CD4-positive, CD25-positive, alpha-beta regulatory T cell (primary cell): ENCODE measurements around the gene WEE2. TPM values are rescaled to one million over a fixed set of nuclear protein-coding genes. Genes with fewer than 3 reads are reported as not detected.
"Not testable (repeated sequence)": the region's sequence is repeated elsewhere in the genome, so short reads cannot be mapped to it uniquely, and the experiment has no call there.

ENCODE experiments used
- ATAC-seq, 2 donors: fragments of 150-1000 bp; cut with Tn5 transposase; one replicate each; pipeline ENCODE4 v1.10.0; 2021; ENCODE audit warnings: low read depth in 2 of 2, moderate number of reproducible peaks in 2 of 2, moderate library complexity in 1 of 2
- DNase-seq, 3 donors: peaks; one replicate each; pipeline versions ENCODE4 v3.0.0 to v3.0.0-alpha.2; 2012 to 2022; ENCODE audit warnings: mixed read lengths in 1 of 3
- H3K27ac ChIP-seq: one replicate; pipeline ENCODE4 v1.7.0; 2013; ENCODE audit warnings: mild to moderate bottlenecking, low read length; ENCODE audit not compliant: insufficient read depth, poor library complexity, severe bottlenecking
- H3K27me3 ChIP-seq: one replicate; pipeline ENCODE4 v1.7.0; 2013; ENCODE audit warnings: low read length; ENCODE audit not compliant: control insufficient read depth, insufficient read depth
- H3K36me3 ChIP-seq: one replicate; pipeline ENCODE4 v1.7.0; 2013; ENCODE audit warnings: mild to moderate bottlenecking, low read length, moderate library complexity; ENCODE audit not compliant: control insufficient read depth, insufficient read depth
- H3K4me1 ChIP-seq: 2 replicates; pipeline ENCODE4 v1.7.0; 2013; ENCODE audit warnings: mild to moderate bottlenecking, low read length; ENCODE audit not compliant: insufficient read depth, control insufficient read depth, poor library complexity, severe bottlenecking
- H3K4me3 ChIP-seq: one replicate; pipeline ENCODE4 v1.7.0; 2013; ENCODE audit warnings: low read depth, mild to moderate bottlenecking, low read length, moderate library complexity
- H3K9me3 ChIP-seq, 2 experiments: 1 replicate in 1 of 2; 2 replicates in 1 of 2; pipeline ENCODE4 v1.7.0; 2013; ENCODE audit warnings: low read length in 2 of 2, mild to moderate bottlenecking in 1 of 2, moderate library complexity in 1 of 2; ENCODE audit not compliant: control insufficient read depth in 2 of 2
- H3K27ac Mint-ChIP-seq, 3 donors: one replicate each; pipeline ENCODE4 v1.8.0; 2020 to 2022; ENCODE audit warnings: mild to moderate bottlenecking in 3 of 3, mixed read lengths in 3 of 3, moderate library complexity in 2 of 3
- H3K27me3 Mint-ChIP-seq: one replicate; pipeline ENCODE4 v1.8.0; 2022; ENCODE audit warnings: mild to moderate bottlenecking, mixed read lengths
- H3K36me3 Mint-ChIP-seq: one replicate; pipeline ENCODE4 v1.8.0; 2020; ENCODE audit warnings: mixed read lengths
- H3K4me1 Mint-ChIP-seq, 4 donors: one replicate each; pipeline ENCODE4 v1.8.0; 2020 to 2022; ENCODE audit warnings: mixed read lengths in 4 of 4, mild to moderate bottlenecking in 1 of 4
- H3K4me3 Mint-ChIP-seq, 4 donors: one replicate each; pipeline ENCODE4 v1.8.0; 2020 to 2022; ENCODE audit warnings: mild to moderate bottlenecking in 4 of 4, mixed read lengths in 4 of 4, moderate library complexity in 3 of 4
- H3K9me3 Mint-ChIP-seq, 7 donors: one replicate each; pipeline ENCODE4 v1.8.0; 2020 to 2022; ENCODE audit warnings: mixed read lengths in 7 of 7, mild to moderate bottlenecking in 3 of 7, moderate library complexity in 2 of 7
- polyA plus RNA-seq, 4 donors: library from polyadenylated mRNA; unstranded; fragments of 300-500 nt; fragmentation: Illumina TruSeq; gene quantifications; one replicate each; pipeline ENCODE4 v1.2.3, GENCODE V29; 2021
- total RNA-seq: library from RNA; stranded (reverse); gene quantifications from one replicate; pipeline ENCODE4 v1.2.3, GENCODE V29; 2022

Gene WEE2
- total and polyA plus RNA-seq, 5 donors from 2014 or later = not detected

- peaks cover 32% of the 10 kb centered on the region for H3K4me1 ChIP-seq
- H3K4me3 ChIP-seq = peak within 1 kb of the TSS; percentile 97
- H3K27ac ChIP-seq = peak within 1 kb of the TSS; percentile 88
- Mint-ChIP-seq H3K36me3 (peaks cover 21% of the 10 kb centered on the region), H3K27ac (peak within 1 kb of the TSS; percentile 97 to 99 (median 98)), H3K4me1 (peaks cover 19 to 53% (median 31%) of the 10 kb centered on the region in 4 donors), H3K27me3 (no peaks in the 10 kb centered on the region), H3K9me3 (no peaks in the 10 kb centered on the region), H3K4me3 (peak within 1 kb of the TSS; percentile 94 to 99 (median 97))
- ATAC-seq (peak; percentile 89 to 92), DNase-seq (peak; percentile 84 to 99 (median 93))
- no peaks in the 10 kb centered on the region for H3K9me3 ChIP-seq
- peaks cover 31% of the 10 kb centered on the region for H3K36me3 ChIP-seq
- no peaks in the 10 kb centered on the region for H3K27me3 ChIP-seq
Measured at GRCh38 chr7:141737836-141738591, 29.9 kb downstream of the WEE2 start, which contains the start of gene SSBP1. TSS of gene SSBP1 (plus strand) at chr7:141738358. CDS start at chr7:141739167, 809 bp downstream.

GRCh38 chr7:141738592-141739013 is 30.4 kb downstream of the WEE2 start:
- ATAC-seq (no peak), DNase-seq (no peak)
- Histone ChIP-seq H3K27me3 (no peaks in the 10 kb centered on the region), H3K36me3 (peaks cover 37% of the 10 kb centered on the region), H3K27ac (peak overlapping the region; percentile 88), H3K4me1 (peaks cover 32% of the 10 kb centered on the region), H3K9me3 (no peaks in the 10 kb centered on the region), H3K4me3 (peak overlapping the region; percentile 97)
- Mint-ChIP-seq H3K4me1 (peaks cover 20 to 56% (median 31%) of the 10 kb centered on the region in 4 donors), H3K27ac (peak overlapping the region; percentile 97 to 99 (median 98)), H3K27me3 (no peaks in the 10 kb centered on the region), H3K4me3 (peak overlapping the region; percentile 94 to 99 (median 97)), H3K36me3 (peaks cover 26% of the 10 kb centered on the region), H3K9me3 (no peaks in the 10 kb centered on the region)

GRCh38 chr7:141739250-141739649 is 31.1 kb downstream of the WEE2 start:
- Mint-ChIP-seq H3K4me1 (peaks cover 26 to 63% (median 36%) of the 10 kb centered on the region in 4 donors), H3K36me3 (peaks cover 28% of the 10 kb centered on the region), H3K4me3 (peak overlapping the region; percentile 94 to 99 (median 97)), H3K27me3 (no peaks in the 10 kb centered on the region), H3K9me3 (no peaks in the 10 kb centered on the region), H3K27ac (peak overlapping the region; percentile 58 to 97 (median 78))
- DNase-seq (no peak), ATAC-seq (no peak)
- Histone ChIP-seq H3K27me3 (no peaks in the 10 kb centered on the region), H3K4me3 (peak overlapping the region; percentile 97), H3K36me3 (peaks cover 43% of the 10 kb centered on the region), H3K9me3 (no peaks in the 10 kb centered on the region), H3K27ac (peak overlapping the region; percentile 88), H3K4me1 (peaks cover 32% of the 10 kb centered on the region)

- Histone ChIP-seq H3K9me3 (no peaks in the 10 kb centered on the region), H3K27ac (no peak overlapping the region), H3K4me1 (peaks cover 26% of the 10 kb centered on the region), H3K27me3 (no peaks in the 10 kb centered on the region), H3K36me3 (peaks cover 72% of the 10 kb centered on the region), H3K4me3 (no peak overlapping the region)
- H3K4me1 Mint-ChIP-seq = peaks cover 26 to 61% (median 38%) of the 10 kb centered on the region in 4 donors
- no peaks in the 10 kb centered on the region for H3K9me3 Mint-ChIP-seq
- peak overlapping the region in 1 of 3 donors; percentile 15 for H3K27ac Mint-ChIP-seq
- H3K36me3 Mint-ChIP-seq = peaks cover 32% of the 10 kb centered on the region
- ATAC-seq (no peak), DNase-seq (no peak)
- H3K4me3 Mint-ChIP-seq = no peak overlapping the region
- H3K27me3 Mint-ChIP-seq = no peaks in the 10 kb centered on the region
Measured at GRCh38 chr7:141742229-141742628, 34.1 kb downstream of the WEE2 start.

GRCh38 chr7:141744131-141744530 is 36.0 kb downstream of the WEE2 start:
- Histone ChIP-seq H3K4me1 (peaks cover 16% of the 10 kb centered on the region), H3K4me3 (no peak overlapping the region), H3K36me3 (peaks cover 90% of the 10 kb centered on the region), H3K9me3 (no peaks in the 10 kb centered on the region), H3K27me3 (no peaks in the 10 kb centered on the region), H3K27ac (no peak overlapping the region)
- DNase-seq = no peak
- no peaks in the 10 kb centered on the region for H3K9me3 Mint-ChIP-seq
- H3K36me3 Mint-ChIP-seq = peaks cover 29% of the 10 kb centered on the region
- H3K27ac Mint-ChIP-seq = no peak overlapping the region
- H3K4me1 Mint-ChIP-seq = peaks cover 14 to 43% (median 29%) of the 10 kb centered on the region in 4 donors
- peak overlapping the region in 1 of 4 donors; percentile 64 for H3K4me3 Mint-ChIP-seq
- H3K27me3 Mint-ChIP-seq = no peaks in the 10 kb centered on the region
- ATAC-seq = no peak

- no peak overlapping the region for H3K27ac ChIP-seq
- no peak for DNase-seq
- H3K27me3 ChIP-seq = no peaks in the 10 kb centered on the region
- peaks cover 98% of the 10 kb centered on the region for H3K36me3 ChIP-seq
- H3K9me3 ChIP-seq = peaks cover 18 to 34% of the 10 kb centered on the region in 2 experiments
- no peak overlapping the region for H3K4me3 ChIP-seq
- H3K27ac Mint-ChIP-seq = no peak overlapping the region
- no peaks in the 10 kb centered on the region for H3K4me1 ChIP-seq
- no peak for ATAC-seq
- peaks cover 54% of the 10 kb centered on the region for H3K36me3 Mint-ChIP-seq
- peaks cover 4 to 12% (median 11%) of the 10 kb centered on the region in 4 donors for H3K4me1 Mint-ChIP-seq
- peaks cover 2 to 32% (median 9%) of the 10 kb centered on the region in 7 donors for H3K9me3 Mint-ChIP-seq
- H3K4me3 Mint-ChIP-seq = no peak overlapping the region
- no peaks in the 10 kb centered on the region for H3K27me3 Mint-ChIP-seq
Measured at GRCh38 chr7:141748396-141748795, 40.2 kb downstream of the WEE2 start.

GRCh38 chr7:141751904-141752303 is 43.8 kb downstream of the WEE2 start:
- H3K4me3 ChIP-seq, H3K27ac Mint-ChIP-seq, ATAC-seq, H3K27me3 ChIP-seq, H3K27me3 Mint-ChIP-seq, H3K4me3 Mint-ChIP-seq, H3K27ac ChIP-seq, H3K4me1 ChIP-seq: not testable (repeated sequence)
- peaks cover 3 to 14% (median 7%) of the 10 kb centered on the region in 4 donors for H3K4me1 Mint-ChIP-seq
- Histone ChIP-seq H3K36me3 (peaks cover 76% of the 10 kb centered on the region), H3K9me3 (peaks cover 18 to 34% of the 10 kb centered on the region in 2 experiments)
- peak in 1 of 3 donors; percentile 28 for DNase-seq
- peaks cover 3 to 32% (median 9%) of the 10 kb centered on the region in 7 donors for H3K9me3 Mint-ChIP-seq
- H3K36me3 Mint-ChIP-seq = peaks cover 74% of the 10 kb centered on the region
